ENCODE measurements around the gene CASZ1.

DNA sequence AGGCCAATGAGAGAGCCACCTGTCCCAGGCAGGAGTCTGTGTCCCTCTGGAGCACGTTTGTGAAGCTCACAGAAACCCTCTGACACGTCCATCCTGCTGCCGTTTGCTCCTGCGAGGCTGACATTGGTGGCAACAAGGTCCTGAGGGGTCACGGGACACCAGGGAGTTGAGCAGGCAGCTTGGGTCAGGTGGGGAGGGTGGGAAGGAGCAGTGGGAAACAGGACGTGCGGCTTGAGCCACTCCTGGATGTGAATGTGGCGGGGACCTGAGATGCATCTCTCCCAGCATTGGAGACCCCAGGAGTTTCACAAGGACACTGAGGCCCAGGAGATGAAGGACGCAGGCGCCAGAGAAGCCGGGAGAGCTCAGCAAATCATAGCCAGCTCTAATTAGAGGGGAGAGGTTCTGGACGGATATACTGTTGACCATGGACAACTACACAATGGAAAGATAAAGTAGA, 172.7 kb downstream of the CASZ1 start:
- TF ChIP-seq, protein P1, sequence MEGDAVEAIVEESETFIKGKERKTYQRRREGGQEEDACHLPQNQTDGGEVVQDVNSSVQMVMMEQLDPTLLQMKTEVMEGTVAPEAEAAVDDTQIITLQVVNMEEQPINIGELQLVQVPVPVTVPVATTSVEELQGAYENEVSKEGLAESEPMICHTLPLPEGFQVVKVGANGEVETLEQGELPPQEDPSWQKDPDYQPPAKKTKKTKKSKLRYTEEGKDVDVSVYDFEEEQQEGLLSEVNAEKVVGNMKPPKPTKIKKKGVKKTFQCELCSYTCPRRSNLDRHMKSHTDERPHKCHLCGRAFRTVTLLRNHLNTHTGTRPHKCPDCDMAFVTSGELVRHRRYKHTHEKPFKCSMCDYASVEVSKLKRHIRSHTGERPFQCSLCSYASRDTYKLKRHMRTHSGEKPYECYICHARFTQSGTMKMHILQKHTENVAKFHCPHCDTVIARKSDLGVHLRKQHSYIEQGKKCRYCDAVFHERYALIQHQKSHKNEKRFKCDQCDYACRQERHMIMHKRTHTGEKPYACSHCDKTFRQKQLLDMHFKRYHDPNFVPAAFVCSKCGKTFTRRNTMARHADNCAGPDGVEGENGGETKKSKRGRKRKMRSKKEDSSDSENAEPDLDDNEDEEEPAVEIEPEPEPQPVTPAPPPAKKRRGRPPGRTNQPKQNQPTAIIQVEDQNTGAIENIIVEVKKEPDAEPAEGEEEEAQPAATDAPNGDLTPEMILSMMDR (IDR thresholded peaks at IDR 0.05) = no peak
- TF ChIP-seq POLR2A (IDR thresholded peaks at IDR 0.05) = no peak

Data from adrenal gland (tissue), 5 donors.